GM12891 (cell line): Measurements from ENCODE around the gene PTPN7.

Experiments
- DNase-seq: peaks from one replicate; pipeline ENCODE4 v3.0.0; 2011; ENCODE audit warnings: low spot score; ENCODE audit not compliant: insufficient read length
- FAIRE-seq: peaks from 2 replicates; lab custom pipeline; 2011; peaks lifted over from hg19 to GRCh38; lab: Jason Lieb, UNC
- PAX5 ChIP-seq: IDR thresholded peaks from 2 replicates; pipeline ENCODE4 v1.6.1; 2011; ENCODE audit warnings: low read length, moderate library complexity, mild to moderate bottlenecking; ENCODE audit not compliant: insufficient read depth, severe bottlenecking
- POLR2A ChIP-seq: IDR thresholded peaks from 2 replicates; pipeline ENCODE4 v1.6.1; 2011; ENCODE audit warnings: low read depth, low read length, control low read depth
- POLR2AphosphoS5 ChIP-seq: IDR thresholded peaks from 2 replicates; pipeline ENCODE4 v1.6.1; 2011; ENCODE audit warnings: low read depth, low read length, control low read depth
- POU2F2 ChIP-seq: IDR thresholded peaks from 2 replicates; pipeline ENCODE4 v1.6.1; 2011; ENCODE audit warnings: low read depth, mild to moderate bottlenecking, control low read depth, low read length, moderate library complexity
- SPI1 ChIP-seq: IDR thresholded peaks from 2 replicates; pipeline ENCODE4 v1.6.1; 2011; ENCODE audit warnings: low read depth, low read length, control low read depth
- TAF1 ChIP-seq: IDR thresholded peaks from 2 replicates; pipeline ENCODE4 v1.6.1; 2011; ENCODE audit warnings: low read depth, low read length, control low read depth

The PTPN7 gene

GRCh38 chr1:202165942-202166843 lies 5.8 kb upstream of the PTPN7 start:
- no peak for FAIRE-seq
- DNase-seq: no peak
- no peak for TF ChIP-seq TAF1
- no peak for TF ChIP-seq POU2F2
- no peak for TF ChIP-seq POLR2AphosphoS5
- TF ChIP-seq SPI1: no peak
- no peak for TF ChIP-seq POLR2A
- no peak for TF ChIP-seq PAX5

GRCh38 chr1:202165267-202165941 lies 5.0 kb upstream of the PTPN7 start:
- DNase-seq: no peak

GRCh38 chr1:202164271-202165037 lies 4.1 kb upstream of the PTPN7 start:
- peak; percentile 76 for DNase-seq
- FAIRE-seq: peak; percentile 63
- TF ChIP-seq POLR2AphosphoS5 (no peak), SPI1 (peak; percentile 42; the same call in 1 of the 2 replicates), POU2F2 (peak; percentile 51; the same call in 1 of the 2 replicates)

More at GRCh38 chr1:202165267-202165941, 5.0 kb upstream of the PTPN7 start:
- no peak for FAIRE-seq
- TF ChIP-seq PAX5 (no peak), SPI1 (no peak), TAF1 (no peak), POLR2A (no peak), POLR2AphosphoS5 (no peak), POU2F2 (no peak)

- TF ChIP-seq TAF1 (no peak), POLR2AphosphoS5 (no peak), PAX5 (no peak), POLR2A (no peak), POU2F2 (no peak), SPI1 (no peak)
- FAIRE-seq (peak; percentile 13), DNase-seq (no peak)
Observed at GRCh38 chr1:202163281-202164270, 3.2 kb upstream of the PTPN7 start.

- FAIRE-seq (peak; percentile 33), DNase-seq (no peak)
- 0 out of 2 replicates have a peak, but pooled peaks have one; percentile 30 for TF ChIP-seq POLR2A
- 0 out of 2 replicates have a peak, but pooled peaks have one; percentile 26 for TF ChIP-seq POLR2AphosphoS5
- no peak for TF ChIP-seq TAF1
- TF ChIP-seq POU2F2: no peak
- TF ChIP-seq SPI1: no peak
- TF ChIP-seq PAX5: no peak
Observed at GRCh38 chr1:202162418-202163280, 2.2 kb upstream of the PTPN7 start.

GRCh38 chr1:202162047-202162417 lies 1.6 kb upstream of the PTPN7 start:
- TF ChIP-seq PAX5 (no peak), SPI1 (peak; percentile 32; the same call in 1 of the 2 replicates), POU2F2 (peak; percentile 28; the same call in 1 of the 2 replicates)
- DNase-seq: peak; percentile 52
- peak; percentile 76 for FAIRE-seq

- TF ChIP-seq TAF1 (no peak), SPI1 (no peak), PAX5 (no peak), POLR2A (no peak), POLR2AphosphoS5 (no peak), POU2F2 (no peak)
- DNase-seq: no peak
- no peak for FAIRE-seq
Observed at GRCh38 chr1:202161151-202162046, 997 bp upstream of the PTPN7 start.
